CD4-positive, alpha-beta T cell treated with Interleukin-4 for 4 hours (primary cell): ENCODE results near the gene ANKMY2.

Source experiments
- DNase-seq: peaks from one replicate; pipeline ENCODE4 v3.0.0-alpha.2; 2020

The ANKMY2 gene

GRCh38 chr7:16657656-16658279 lies 12.2 kb upstream of the ANKMY2 start:
- no peak for DNase-seq

DNA sequence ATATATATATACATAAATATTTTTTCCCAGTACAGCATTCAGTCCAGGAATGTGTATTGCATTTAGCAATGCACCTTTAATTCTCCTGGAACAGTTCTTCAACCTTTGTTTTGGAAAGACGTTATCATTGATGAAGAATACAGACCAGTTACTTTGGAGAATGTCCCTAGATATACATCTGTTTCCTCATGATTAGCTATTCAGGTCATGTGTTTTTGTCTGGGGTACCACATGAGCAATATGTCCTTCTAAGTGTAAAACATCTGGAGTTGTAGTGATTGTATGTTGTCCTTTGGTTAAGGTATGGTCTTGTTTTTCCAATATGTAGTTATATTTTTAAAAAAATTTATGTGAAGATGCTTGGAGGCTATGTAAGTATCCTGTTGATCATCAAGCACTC lies 10.6 kb upstream of the ANKMY2 start:
- DNase-seq: no peak

DNA sequence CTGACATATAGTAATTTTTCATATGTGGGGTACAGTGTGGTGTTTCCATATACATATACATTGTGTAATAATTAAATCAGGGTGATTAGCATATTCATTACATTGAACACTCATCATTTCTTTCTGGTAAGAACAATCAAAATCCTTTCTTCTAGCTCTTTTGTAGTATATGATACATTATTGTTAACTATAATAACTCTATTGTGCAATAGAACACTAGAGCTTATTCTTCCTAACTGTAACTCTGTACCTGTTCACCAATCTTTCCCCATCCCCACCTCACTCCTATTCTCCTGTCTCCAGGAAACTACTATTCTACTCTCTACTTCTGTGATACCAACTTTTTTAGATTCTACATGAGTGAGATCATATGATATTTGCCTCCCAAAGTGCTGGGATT lies 9.8 kb upstream of the ANKMY2 start:
- DNase-seq: no peak

DNA sequence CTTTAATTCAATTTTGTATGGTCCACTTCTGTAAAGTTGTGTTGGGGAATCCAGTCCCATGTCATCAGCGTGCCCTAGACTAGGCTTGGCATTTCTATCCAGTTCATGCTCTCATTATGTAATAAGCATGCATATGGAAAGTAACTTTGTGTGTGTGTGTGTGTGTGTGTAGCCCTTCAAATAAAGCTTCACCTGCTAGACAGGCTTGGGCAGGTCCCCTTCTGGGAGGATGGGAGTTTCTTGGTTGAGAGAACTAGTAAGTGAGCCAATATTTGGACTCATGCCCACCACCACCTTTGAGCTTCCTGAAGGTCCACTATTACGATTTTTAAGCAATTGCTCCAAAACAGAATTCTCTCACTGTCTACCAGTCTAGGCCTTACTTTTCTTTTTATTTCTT lies 7.3 kb upstream of the ANKMY2 start:
- no peak for DNase-seq

DNA sequence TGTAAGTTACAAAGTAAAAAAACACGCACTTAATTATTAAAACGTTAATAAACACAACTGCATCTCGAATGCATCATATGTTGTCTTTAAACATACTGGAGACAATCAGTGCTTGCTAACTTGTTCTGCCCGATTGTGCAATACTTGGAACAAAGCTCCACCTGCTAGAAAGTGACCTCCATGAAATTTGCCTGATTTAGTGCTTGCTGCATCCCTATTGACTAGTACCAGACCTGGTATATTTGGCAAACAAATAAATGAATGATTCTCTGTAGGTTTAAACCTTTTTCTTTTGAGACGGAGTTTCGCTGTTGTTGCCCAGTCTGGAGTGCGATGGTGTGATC lies 6.7 kb upstream of the ANKMY2 start:
- DNase-seq: no peak

GRCh38 chr7:16651396-16652239 lies 6.1 kb upstream of the ANKMY2 start:
- no peak for DNase-seq

DNA sequence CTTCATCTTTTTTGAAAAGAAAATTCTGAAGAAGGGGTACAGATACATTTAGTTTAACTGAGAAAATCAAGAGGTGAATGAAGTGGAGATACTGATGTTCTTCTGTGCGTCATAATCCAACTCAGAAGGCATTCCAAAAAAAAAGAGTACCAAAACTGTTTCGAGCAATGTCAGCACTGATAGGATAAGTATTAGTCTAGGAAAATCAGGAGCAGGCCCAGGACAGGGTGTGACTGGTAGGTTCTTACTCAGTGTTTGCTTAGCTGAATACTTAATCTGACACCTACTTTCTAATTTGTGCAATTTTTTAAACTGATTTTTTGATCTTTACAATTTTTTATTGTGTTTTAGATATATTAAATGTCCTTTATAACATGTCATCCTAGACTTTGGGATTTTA lies 4.7 kb upstream of the ANKMY2 start:
- no peak for DNase-seq

- no peak for DNase-seq
Observed at GRCh38 chr7:16649196-16649595, 3.6 kb upstream of the ANKMY2 start.

DNA sequence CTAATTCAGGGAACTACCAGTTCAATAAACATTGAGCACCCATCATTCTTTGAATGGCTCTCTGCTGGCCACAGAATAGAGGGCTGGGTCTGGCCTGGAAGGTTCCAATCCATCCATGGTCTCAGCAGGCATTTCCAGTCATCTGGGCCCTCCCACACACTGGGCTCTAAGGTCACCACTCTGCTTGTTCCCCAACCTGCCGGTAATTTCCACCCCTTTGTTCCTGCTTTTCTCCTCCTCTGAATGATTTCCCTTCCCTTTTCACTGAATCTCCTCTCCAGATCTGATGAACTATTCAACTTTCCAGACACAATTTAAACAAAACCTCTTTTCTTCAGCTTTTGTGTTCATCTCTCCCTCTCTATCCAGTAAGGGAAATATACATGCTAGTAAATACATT lies 3.0 kb upstream of the ANKMY2 start:
- no peak for DNase-seq

DNA sequence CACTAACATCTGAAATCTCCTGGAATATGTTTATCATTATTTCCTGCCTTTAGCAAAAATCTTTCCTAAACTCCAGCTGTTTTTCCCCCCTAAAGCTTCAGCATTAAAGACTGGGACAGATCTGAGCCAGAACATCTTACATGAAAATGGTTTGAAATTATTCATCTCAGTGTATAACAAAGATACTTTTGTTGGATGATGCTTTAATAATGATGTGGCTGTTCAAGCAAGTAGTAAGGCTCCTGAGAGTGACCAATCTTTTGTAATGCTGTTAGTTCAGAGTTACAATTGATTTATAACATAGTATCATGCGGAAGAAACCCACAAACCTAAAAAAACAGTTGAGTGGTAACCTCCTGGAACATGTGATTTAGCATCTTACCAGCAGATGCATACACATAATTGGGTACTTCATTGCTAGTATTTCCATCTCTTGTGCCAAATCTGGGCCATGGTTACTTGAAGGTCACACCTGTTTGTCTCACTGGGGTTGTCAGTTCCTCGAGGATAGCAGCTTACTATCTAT lies 1.9 kb upstream of the ANKMY2 start:
- no peak for DNase-seq

DNA sequence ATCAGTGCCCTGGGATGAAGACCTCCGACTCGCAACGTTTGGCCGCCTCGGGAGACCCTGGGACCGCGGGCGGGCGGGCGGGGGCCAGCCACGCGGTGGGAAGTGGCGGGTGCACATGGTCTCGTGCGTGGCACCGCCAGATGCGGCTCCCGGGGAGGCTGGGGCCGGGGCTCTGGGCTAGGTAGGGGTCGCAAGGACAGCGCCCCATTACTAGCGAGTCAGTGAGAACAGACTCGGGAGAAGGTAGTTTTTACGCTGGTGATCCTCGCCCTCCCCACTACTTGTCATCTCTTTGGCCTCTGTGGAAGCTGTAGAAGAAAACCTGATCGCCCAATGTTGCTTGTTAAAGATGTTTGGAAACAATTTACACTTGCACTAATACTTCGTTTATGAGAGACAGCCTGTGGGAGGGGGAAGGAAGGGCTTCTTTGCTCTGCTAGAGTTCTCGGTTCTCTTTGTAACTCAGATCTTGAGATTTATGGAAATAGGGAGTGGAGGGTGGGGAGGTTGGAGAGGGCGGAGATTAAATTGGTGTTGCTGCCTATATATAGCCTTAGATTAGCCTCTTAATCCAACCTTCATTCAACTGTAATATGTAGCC lies 1.0 kb upstream of the ANKMY2 start:
- no peak for DNase-seq

DNA sequence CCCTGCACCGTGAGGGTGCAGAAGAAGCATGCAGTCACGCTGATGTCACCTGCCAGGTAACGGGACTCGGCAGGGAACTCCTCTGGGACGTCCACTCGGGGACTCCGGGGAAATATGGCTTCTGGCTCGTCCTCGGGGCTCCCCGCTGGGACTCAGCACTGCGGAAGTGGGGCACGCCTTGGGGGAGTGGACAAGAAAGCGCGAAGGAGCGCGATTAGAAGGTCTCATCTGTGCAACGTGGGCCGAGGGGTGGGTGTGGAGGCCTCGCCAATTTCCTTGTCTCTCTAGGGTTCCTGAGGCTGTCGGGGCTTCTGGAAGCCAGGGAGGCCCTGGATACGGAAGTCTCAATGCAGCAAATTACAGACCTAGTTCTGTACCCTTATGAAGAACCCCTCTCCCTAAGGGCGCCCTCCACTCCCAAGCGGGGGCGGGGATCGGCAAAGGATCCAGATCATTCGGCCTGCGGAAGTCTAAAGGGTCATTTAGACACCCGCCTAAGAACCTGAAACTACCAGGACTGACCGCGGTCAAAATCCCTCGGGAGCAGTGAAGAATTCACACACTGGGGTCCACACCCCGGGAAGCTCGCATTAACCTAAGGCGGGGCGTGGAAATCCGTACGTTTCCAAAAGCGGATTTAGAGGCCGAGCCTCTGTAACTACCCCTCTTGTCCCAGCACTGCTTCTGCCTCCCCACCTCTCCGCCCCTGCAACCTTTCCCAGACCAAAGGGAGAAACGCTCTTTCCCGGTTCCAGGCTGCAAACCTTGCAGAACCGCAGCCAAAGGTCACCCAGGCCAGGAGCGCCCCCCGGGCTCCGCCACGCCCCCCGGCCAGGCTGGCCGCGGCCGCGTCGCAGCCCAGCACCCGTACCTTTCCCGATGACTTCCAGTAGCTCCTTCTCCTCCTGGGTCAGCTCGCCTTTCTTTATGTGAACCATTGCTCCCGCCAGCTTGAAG lies 640 bp downstream of the ANKMY2 start:
- peak; percentile 59 for DNase-seq

GRCh38 chr7:16644157-16644556 lies 1.4 kb downstream of the ANKMY2 start:
- no peak for DNase-seq

- no peak for DNase-seq
Observed at GRCh38 chr7:16638282-16639280, 7.0 kb downstream of the ANKMY2 start.

GRCh38 chr7:16637379-16637778 lies 8.2 kb downstream of the ANKMY2 start:
- no peak for DNase-seq

DNA sequence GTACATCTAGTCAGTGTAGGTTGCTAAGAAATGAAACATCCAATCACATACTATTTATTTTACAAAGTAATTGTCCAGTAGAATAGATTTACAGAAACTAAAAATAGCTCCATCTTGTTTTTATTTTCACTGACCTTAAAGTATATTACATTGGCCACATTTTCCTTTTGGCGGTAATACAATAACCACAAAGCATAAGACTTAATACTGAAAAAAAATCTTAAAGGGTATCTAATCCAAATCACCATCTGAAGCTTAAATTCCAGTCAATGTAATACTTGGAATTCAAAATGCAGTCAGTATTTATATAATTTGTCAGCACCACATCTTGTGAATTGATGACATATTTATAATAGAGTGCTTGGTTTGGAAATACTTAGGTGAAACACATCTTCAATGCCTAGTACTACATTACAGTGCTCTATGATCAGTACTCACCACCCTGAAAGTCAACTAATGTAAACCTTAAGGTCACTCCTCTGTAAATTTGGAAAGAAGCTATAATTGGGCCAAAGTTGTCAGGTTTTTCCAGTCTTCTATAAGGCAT lies 8.9 kb downstream of the ANKMY2 start:
- DNase-seq: no peak

DNA sequence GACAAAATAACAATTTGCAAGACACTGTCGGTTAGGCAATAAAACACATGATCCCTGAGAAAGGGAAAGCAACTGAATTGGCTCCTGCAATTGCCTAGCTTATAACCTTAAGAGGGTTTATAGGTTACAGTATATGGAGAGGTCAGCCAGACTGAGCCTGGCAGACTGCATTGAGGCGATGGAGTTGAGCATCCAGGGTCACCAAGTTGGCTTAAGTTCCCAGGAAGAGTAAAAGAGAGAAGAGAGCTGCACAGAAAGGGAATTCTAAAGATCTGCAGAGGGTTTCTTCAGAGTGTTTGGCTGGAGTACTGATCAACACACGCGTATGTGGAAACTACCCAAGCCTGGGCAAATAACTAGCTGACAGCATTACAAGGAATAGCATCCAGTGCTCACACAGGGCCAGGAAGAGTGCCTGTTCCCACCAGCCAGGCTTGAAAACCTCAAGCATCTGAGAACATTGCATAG lies 11.2 kb downstream of the ANKMY2 start:
- DNase-seq: no peak

DNA sequence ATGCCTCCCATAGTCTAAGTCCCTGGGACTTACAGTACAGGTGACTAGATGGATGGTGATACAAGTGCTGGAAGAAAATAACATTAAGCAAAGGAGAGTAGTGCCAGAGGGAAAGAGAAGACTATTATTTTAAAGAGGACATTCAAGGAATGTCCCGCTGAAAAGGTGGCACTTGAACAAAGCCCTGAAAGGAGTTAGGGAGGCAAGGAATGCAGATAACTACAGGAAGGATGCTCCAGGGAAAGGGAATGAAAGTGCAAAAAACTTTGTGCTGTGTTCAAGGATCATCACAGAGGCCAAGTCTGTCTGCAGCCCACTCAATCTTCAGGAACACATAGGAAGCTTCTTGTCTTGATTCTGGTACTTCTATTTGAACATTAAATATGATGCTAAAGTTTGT lies 14.9 kb downstream of the ANKMY2 start:
- DNase-seq: no peak

DNA sequence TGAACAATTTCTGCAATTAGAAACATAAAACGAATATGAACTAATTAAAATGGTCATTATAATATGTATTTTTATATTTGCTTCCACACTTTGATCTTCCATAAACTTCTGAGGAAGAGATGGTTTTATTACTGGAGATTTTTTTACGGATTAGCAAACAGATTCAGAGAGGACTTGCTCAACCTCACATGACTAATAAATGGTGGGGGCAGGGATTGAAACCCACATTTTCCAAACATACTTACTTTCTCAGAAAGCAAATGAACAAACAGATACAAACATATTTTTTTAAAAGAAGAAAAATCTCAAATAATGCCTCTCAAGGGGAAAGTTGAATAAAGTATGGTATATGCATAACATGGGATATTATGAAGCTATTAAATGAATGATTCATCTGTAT lies 18.3 kb downstream of the ANKMY2 start:
- DNase-seq: no peak

DNA sequence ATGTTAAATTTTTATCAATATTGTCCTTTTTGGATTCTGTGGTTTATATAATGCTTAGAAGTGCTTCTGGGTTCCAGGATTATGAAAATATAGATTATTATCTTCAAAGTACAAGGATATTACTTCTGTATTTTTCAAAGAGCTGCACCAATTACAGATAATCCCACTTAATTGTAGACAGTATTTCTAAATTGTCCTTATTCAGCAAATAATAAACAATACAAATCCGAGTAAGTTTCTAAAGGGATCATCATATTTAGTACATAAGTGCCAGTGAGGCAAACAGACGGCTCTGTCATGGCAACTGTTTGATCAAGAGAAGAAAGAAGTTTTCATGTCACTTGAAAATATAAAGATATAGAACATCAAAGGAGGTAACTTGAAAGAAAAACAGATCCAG lies 19.2 kb downstream of the ANKMY2 start:
- DNase-seq: no peak

GRCh38 chr7:16619979-16620408 lies 25.6 kb downstream of the ANKMY2 start:
- DNase-seq: no peak
